GM12878 (cell line): ENCODE data around the gene EIF3A. TPM values are rescaled to one million over a fixed set of nuclear protein-coding genes. Genes with fewer than 3 reads are reported as not detected.

Source experiments
- ATAC-seq: fragments of 200-7000 bp; cut with Tn5 transposase; 3 replicates; pipeline ENCODE4 v1.9.1; 2020; ENCODE audit warnings: mild to moderate bottlenecking, moderate library complexity
- BruUV-seq: library from RNA; stranded (reverse); fragments of 400-500 nt; replicated peaks from 2 replicates; lab custom pipeline; 2021; lab: Mats Ljungman, UMichigan
- CTCF ChIA-PET: fragments of 300-600 bp; sonication (Branson Sonifier 250); formaldehyde crosslinking; extraction: SDS; loops from one replicate; lab custom pipeline; 2021; ENCODE audit warnings: inconsistent platforms; lab: Yijun Ruan, JAX
- POLR2A ChIA-PET: fragments of 350-600 bp; formaldehyde crosslinking; extraction: SDS; loops from one replicate; lab custom pipeline; 2021; ENCODE audit warnings: inconsistent platforms; lab: Charles Lee
- RAD21 ChIA-PET: fragments of 300-600 bp; sonication (Branson Sonifier 250); formaldehyde crosslinking; loops from one replicate; lab custom pipeline; 2023; ENCODE audit warnings: antibody characterized with exemption; ENCODE audit not compliant: unreplicated experiment; lab: Charles Lee
- SMC1A ChIA-PET: fragments of 300-600 bp; sonication (Branson Sonifier 250); formaldehyde crosslinking; loops from one replicate; lab custom pipeline; 2023; ENCODE audit not compliant: unreplicated experiment, uncharacterized antibody; lab: Charles Lee
- DNase-seq: peaks from one replicate; pipeline ENCODE4 v3.0.0-alpha.2; 2011; ENCODE audit warnings: low read depth, low spot score
- FAIRE-seq: peaks from 3 replicates; lab custom pipeline; 2011; peaks lifted over from hg19 to GRCh38; lab: Jason Lieb, UNC
- H2AFZ ChIP-seq: 2 replicates; pipeline ENCODE4 v1.6.0; 2011; ENCODE audit warnings: low read depth, low read length, control low read depth; ENCODE audit not compliant: control insufficient read depth
- H3K27ac ChIP-seq: 2 replicates; pipeline ENCODE4 v1.5.1; 2011; ENCODE audit warnings: control low read depth; ENCODE audit not compliant: control insufficient read depth, insufficient read depth
- H3K27me3 ChIP-seq, 2 experiments: replicated peaks in 1 of 2; 2 replicates each; pipeline versions ENCODE4 v1.6.0 to v1.6.1; 2011; ENCODE audit warnings: low read length in 1 of 2; ENCODE audit not compliant: control insufficient read depth in 2 of 2, insufficient read depth in 2 of 2
- H3K36me3 ChIP-seq, 2 experiments: 2 replicates each; pipeline ENCODE4 v1.5.1; 2011; ENCODE audit warnings: low read length in 1 of 2; ENCODE audit not compliant: control insufficient read depth in 2 of 2, insufficient read depth in 2 of 2
- H3K4me1 ChIP-seq: 2 replicates; pipeline ENCODE4 v1.6.1; 2011; ENCODE audit warnings: mild to moderate bottlenecking, low read length, moderate library complexity, mixed read lengths; ENCODE audit not compliant: control insufficient read depth, insufficient read depth
- H3K4me2 ChIP-seq: 2 replicates; pipeline ENCODE4 v1.6.0; 2011; ENCODE audit warnings: control low read depth; ENCODE audit not compliant: control insufficient read depth, insufficient read depth
- H3K4me3 ChIP-seq: fragments of 200-600 bp; sonication (generic); 2 replicates; pipeline ENCODE4 v1.5.1; 2016
- H3K79me2 ChIP-seq: 2 replicates; pipeline ENCODE4 v1.6.0; 2011; ENCODE audit warnings: low read length; ENCODE audit not compliant: control insufficient read depth, insufficient read depth
- H3K9ac ChIP-seq: 2 replicates; pipeline ENCODE4 v1.8.0; 2011; ENCODE audit warnings: low read length, control low read depth, mixed read lengths; ENCODE audit not compliant: control insufficient read depth, insufficient read depth
- H3K9me3 ChIP-seq: replicated peaks from 3 replicates; pipeline ENCODE4 v1.5.1; 2011; ENCODE audit warnings: mild to moderate bottlenecking, low read length; ENCODE audit not compliant: control insufficient read depth, insufficient read depth
- H4K20me1 ChIP-seq: 2 replicates; pipeline ENCODE4 v1.6.0; 2011; ENCODE audit not compliant: control insufficient read depth, insufficient read depth
- CBX5 ChIP-seq: sonication (generic); IDR thresholded peaks from 2 replicates; pipeline ENCODE4 v1.6.1; 2016; ENCODE audit warnings: low read depth, moderate library complexity, mild to moderate bottlenecking, inconsistent platforms
- CHD4 ChIP-seq: fragments of 200-600 bp; sonication (generic); IDR thresholded peaks from 2 replicates; pipeline ENCODE4 v1.6.1; 2016; ENCODE audit warnings: mild to moderate bottlenecking
- NR2F1 ChIP-seq: fragments of 450-650 bp; conservative IDR thresholded peaks from 2 replicates; pipeline ENCODE4 v1.6.1; 2017; ENCODE audit warnings: mild to moderate bottlenecking
- POLR2A ChIP-seq: IDR thresholded peaks from 2 replicates; pipeline ENCODE4 v1.6.1; 2011; ENCODE audit warnings: low read depth, mild to moderate bottlenecking, low read length
- RFX5 ChIP-seq: IDR thresholded peaks from 2 replicates; pipeline ENCODE4 v1.6.1; 2011; ENCODE audit warnings: low read depth, low read length, improper control_type of control experiment
- WGBS: methylation state at CpG from one replicate; pipeline ENCODE4 v1.1.6; 2016; ENCODE audit warnings: low lambda C conversion rate; ENCODE audit not compliant: insufficient replicate concordance, insufficient coverage; ENCODE audit errors: missing lambda C conversion rate; 5-methylcytosine and 5-hydroxymethylcytosine counted together
- in situ Hi-C: fragments of 300-500 bp; cut with MboI; formaldehyde crosslinking; loops from 9 replicates; pipeline ENCODE4 v1.14.3; 2018; ENCODE audit warnings: mixed read lengths
- intact Hi-C: fragments of 100-400 bp; cut with micrococcal nuclease; formaldehyde crosslinking; loops from one replicate; pipeline ENCODE4 v1.14.2; 2022; ENCODE audit not compliant: unreplicated experiment
- polyA plus RNA-seq, 11 experiments: library from polyadenylated mRNA; depleted of rRNA in 4 of 11; unstranded in 6 of 11; stranded (reverse) in 5 of 11; fragments of >200 nt; fragmentation: Nextera tagmentation in 4 of 11; fragmentation: Illumina TruSeq in 1 of 11; extraction: Ambion mirVana in 4 of 11; extraction: Trizol in 1 of 11; gene quantifications; 1 replicate in 1 of 11; 2 replicates in 10 of 11; pipeline versions ENCODE4 v1.2.1 to v1.2.3, GENCODE V29; 2011 to 2016; ENCODE audit warnings: inconsistent platforms in 2 of 11, missing spikeins in 2 of 11, low read depth in 1 of 11
- total RNA-seq, 4 experiments: library from RNA; depleted of rRNA in 3 of 4; stranded (reverse); fragments of >200 nt in 3 of 4; fragmentation: Illumina TruSeq in 1 of 4; extraction: Trizol in 1 of 4; gene quantifications; 2 replicates each; pipeline versions ENCODE4 v1.2.1 to v1.2.3, GENCODE V29; 2013 to 2021
- TF ChIP-seq, protein P1 (sequence below): fragments of 450-650 bp; formaldehyde crosslinking; IDR thresholded peaks from 2 replicates; pipeline ENCODE4 v1.5.0; 2022; ENCODE audit warnings: mild to moderate bottlenecking, missing genetic modification characterization

The EIF3A gene
- total and polyA plus RNA-seq, 10 of the 15 experiments (the other 5 are each of a cell fraction or from before 2014, with no cell fraction given) = 42.3 to 195 (median 96.3) TPM

GRCh38 chr10:119001717-119002500 lies 78.7 kb downstream of the EIF3A start (continued):
- TF ChIP-seq CBX5 = no peak
- no peak for TF ChIP-seq POLR2A
- TF ChIP-seq, all 136 proteins: peak for 0

DNA sequence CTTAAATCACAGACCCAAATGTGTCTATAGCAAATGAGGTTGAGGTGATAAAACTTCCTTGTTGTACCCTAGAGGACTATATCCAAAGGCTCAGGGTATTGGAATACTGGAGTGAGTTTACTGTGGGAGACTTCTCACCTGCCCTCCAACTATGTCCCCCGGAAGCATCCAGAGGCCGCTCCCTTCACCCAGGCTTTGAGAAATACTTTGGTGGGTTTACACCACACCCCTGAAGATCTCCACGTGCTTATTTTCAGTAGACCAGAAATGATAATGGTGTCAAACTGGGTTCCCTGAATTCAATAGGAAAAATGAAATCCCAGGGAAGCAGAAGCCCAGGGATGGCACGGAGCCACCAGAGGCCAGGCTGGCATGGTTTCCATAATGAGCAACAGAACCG lies 82.4 kb downstream of the EIF3A start:
- H3K27ac ChIP-seq = no peak overlapping the region
- no peak overlapping the region for H3K4me2 ChIP-seq
- intact Hi-C loops = no loop called here
- ChIA-PET POLR2A (no interaction called here), SMC1A (no interaction called here), RAD21 (interaction anchor here (0.7 kb wide), 1 partner anchor 1539 kb away, joined by 3 read pairs; no protein-coding TSS in a partner anchor), CTCF (no interaction called here)
- H3K27me3 ChIP-seq = peaks cover 1 to 6% of the 10 kb centered on the region in 2 experiments; a peak in 3 of 4 replicates
- no peaks in the 10 kb centered on the region for H3K36me3 ChIP-seq
- DNase-seq (no peak), ATAC-seq (no peak), FAIRE-seq (no peak)
- H3K4me1 ChIP-seq = no peaks in the 10 kb centered on the region
- BruUV-seq = no TSS peak
- 39% methylated on average over 5 of the region's 5 CpGs for WGBS
- H3K9me3 ChIP-seq = no peaks in the 10 kb centered on the region; the same call in 2 of the 3 replicates
- H3K9ac ChIP-seq = no peak overlapping the region
- in situ Hi-C loops = no loop called here
- H4K20me1 ChIP-seq = no peaks in the 10 kb centered on the region
- no peak overlapping the region for H3K4me3 ChIP-seq
- H2AFZ ChIP-seq = no peak overlapping the region
- H3K79me2 ChIP-seq = no peaks in the 10 kb centered on the region
- TF ChIP-seq CHD4 = no peak
- no peak for TF ChIP-seq RFX5
- TF ChIP-seq, protein P1, sequence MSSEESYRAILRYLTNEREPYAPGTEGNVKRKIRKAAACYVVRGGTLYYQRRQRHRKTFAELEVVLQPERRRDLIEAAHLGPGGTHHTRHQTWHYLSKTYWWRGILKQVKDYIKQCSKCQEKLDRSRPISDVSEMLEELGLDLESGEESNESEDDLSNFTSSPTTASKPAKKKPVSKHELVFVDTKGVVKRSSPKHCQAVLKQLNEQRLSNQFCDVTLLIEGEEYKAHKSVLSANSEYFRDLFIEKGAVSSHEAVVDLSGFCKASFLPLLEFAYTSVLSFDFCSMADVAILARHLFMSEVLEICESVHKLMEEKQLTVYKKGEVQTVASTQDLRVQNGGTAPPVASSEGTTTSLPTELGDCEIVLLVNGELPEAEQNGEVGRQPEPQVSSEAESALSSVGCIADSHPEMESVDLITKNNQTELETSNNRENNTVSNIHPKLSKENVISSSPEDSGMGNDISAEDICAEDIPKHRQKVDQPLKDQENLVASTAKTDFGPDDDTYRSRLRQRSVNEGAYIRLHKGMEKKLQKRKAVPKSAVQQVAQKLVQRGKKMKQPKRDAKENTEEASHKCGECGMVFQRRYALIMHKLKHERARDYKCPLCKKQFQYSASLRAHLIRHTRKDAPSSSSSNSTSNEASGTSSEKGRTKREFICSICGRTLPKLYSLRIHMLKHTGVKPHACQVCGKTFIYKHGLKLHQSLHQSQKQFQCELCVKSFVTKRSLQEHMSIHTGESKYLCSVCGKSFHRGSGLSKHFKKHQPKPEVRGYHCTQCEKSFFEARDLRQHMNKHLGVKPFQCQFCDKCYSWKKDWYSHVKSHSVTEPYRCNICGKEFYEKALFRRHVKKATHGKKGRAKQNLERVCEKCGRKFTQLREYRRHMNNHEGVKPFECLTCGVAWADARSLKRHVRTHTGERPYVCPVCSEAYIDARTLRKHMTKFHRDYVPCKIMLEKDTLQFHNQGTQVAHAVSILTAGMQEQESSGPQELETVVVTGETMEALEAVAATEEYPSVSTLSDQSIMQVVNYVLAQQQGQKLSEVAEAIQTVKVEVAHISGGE (CRISPR knock-in tag) = no peak
- no peak for TF ChIP-seq NR2F1
